Transverse colon (tissue), 4 donors: ENCODE measurements around the gene TAX1BP1. TPM values are rescaled to one million over a fixed set of nuclear protein-coding genes. Genes with fewer than 3 reads are reported as not detected.
A peak's percentile ranks its signal among the peaks of the same experiment; 100 is the strongest.

ENCODE experiments used
- DNase-seq: peaks from one replicate; pipeline ENCODE4 v3.0.0-alpha.2; 2019
- H3K27ac ChIP-seq, 4 donors: fragments of 200-600 bp; sonication (generic); 2 replicates each; pipeline ENCODE4 v1.5.1; 2016 to 2018; ENCODE audit warnings: inconsistent platforms in 4 of 4
- H3K27me3 ChIP-seq: fragments of 200-600 bp; sonication (generic); 2 replicates; pipeline ENCODE4 v1.5.1; 2017; ENCODE audit warnings: inconsistent platforms
- H3K36me3 ChIP-seq, 4 donors: fragments of 200-600 bp; sonication (generic); 2 replicates each; pipeline ENCODE4 v1.5.1; 2017 to 2019; ENCODE audit warnings: inconsistent platforms in 4 of 4
- H3K4me1 ChIP-seq, 4 donors: fragments of 200-600 bp; sonication (generic); 2 replicates each; pipeline ENCODE4 v1.5.1; 2017 to 2020; ENCODE audit warnings: inconsistent platforms in 4 of 4
- H3K4me3 ChIP-seq, 4 donors: fragments of 200-600 bp; sonication (generic); 1 replicate in 1 of 4; 2 replicates in 3 of 4; pipeline versions ENCODE4 v1.5.1 to v1.6.1; 2017 to 2019; ENCODE audit warnings: inconsistent platforms in 4 of 4
- H3K9me3 ChIP-seq, 2 donors: fragments of 200-600 bp; sonication (generic); 2 replicates each; pipeline ENCODE4 v1.5.1; 2017 to 2019; ENCODE audit warnings: inconsistent platforms in 2 of 2
- EP300 ChIP-seq: sonication (generic); formaldehyde crosslinking; IDR thresholded peaks from one replicate; pipeline ENCODE4 v1.6.1; 2017; ENCODE audit warnings: antibody characterized with exemption, low read depth
- POLR2A ChIP-seq: fragments of 450-650 bp; IDR thresholded peaks from one replicate; pipeline ENCODE4 v1.6.1; 2016; ENCODE audit warnings: antibody characterized with exemption, mild to moderate bottlenecking, moderate library complexity
- POLR2AphosphoS5 ChIP-seq, 3 donors: sonication (generic); formaldehyde crosslinking; IDR thresholded peaks; one replicate each; pipeline ENCODE4 v1.6.1; 2016; ENCODE audit warnings: antibody characterized with exemption in 3 of 3
- WGBS, 2 donors: methylation state at CpG; one replicate each; pipeline ENCODE4 v1.1.5; 2018; ENCODE audit warnings: low coverage in 1 of 2; 5-methylcytosine and 5-hydroxymethylcytosine counted together
- in situ Hi-C, 4 donors: fragments of 200-750 bp; cut with MboI; loops; one replicate each; pipeline versions ENCODE4 v1.15.0 to v1.15.1; 2017; ENCODE audit warnings: low sequenced_read_pairs in 3 of 4, low pct_ligation_motif_present in 1 of 4, low pct_unique_long_range_greater_than_20kb in 1 of 4
- intact Hi-C: fragments of 100-400 bp; cut with DNase I; formaldehyde crosslinking; loops from one replicate; pipeline ENCODE4 v1.15.1; 2023; ENCODE audit warnings: low total_unique reads
- total RNA-seq, 4 donors: library from RNA; depleted of rRNA; stranded (reverse); fragments of >200 nt; gene quantifications; one replicate each; pipeline ENCODE4 v1.1.0, GENCODE V29; 2016
- TF ChIP-seq, protein P1 (sequence below), 5 experiments: fragments of 200-600 bp in 3 of 5; fragments of 450-650 bp in 2 of 5; sonication (generic) in 3 of 5; IDR thresholded peaks; 1 replicate in 2 of 5; 2 replicates in 3 of 5; pipeline ENCODE4 v1.5.1; 2016 to 2017; ENCODE audit warnings: antibody characterized with exemption in 5 of 5, inconsistent platforms in 3 of 5, mild to moderate bottlenecking in 2 of 5, moderate library complexity in 1 of 5

TAX1BP1 gene
- total RNA-seq, 4 donors from 2014 or later = 67.9 to 133 (median 123) TPM

DNA sequence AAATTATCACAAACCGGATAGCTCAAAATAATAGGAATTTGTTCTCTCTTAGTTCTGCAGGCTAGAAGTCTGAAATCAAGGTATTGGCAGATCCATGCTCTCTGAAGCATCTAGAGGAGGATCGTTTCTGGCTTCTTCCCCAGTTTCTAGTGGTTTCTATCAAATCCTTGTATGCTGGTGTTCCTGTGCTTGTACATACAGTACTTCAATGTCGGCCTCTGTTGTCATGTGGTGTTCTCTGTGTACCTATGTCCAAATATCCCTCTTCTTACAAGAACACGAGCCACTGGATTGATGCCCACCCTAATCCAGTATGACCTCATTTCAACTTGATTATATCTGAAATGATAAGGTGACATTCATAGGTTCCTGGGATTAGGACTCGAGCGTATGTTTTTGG is 9.8 kb upstream of the TAX1BP1 start:
- 66 to 80% methylated on average over 3 to 6 of the region's 6 CpGs for WGBS, 2 donors
- Histone ChIP-seq H3K4me1 (peaks cover 0 to 12% (median 4%) of the 10 kb centered on the region in 4 donors), H3K36me3 (no peaks in the 10 kb centered on the region), H3K27ac (no peak overlapping the region), H3K4me3 (no peak overlapping the region), H3K9me3 (no peaks in the 10 kb centered on the region), H3K27me3 (no peaks in the 10 kb centered on the region)
- intact Hi-C loops (no loop called here), in situ Hi-C loops (no loop called here)
- no peak for DNase-seq
- TF ChIP-seq POLR2AphosphoS5 (IDR thresholded peaks at IDR 0.05) (no peak), POLR2A (no peak), EP300 (no peak)
- TF ChIP-seq, protein P1, sequence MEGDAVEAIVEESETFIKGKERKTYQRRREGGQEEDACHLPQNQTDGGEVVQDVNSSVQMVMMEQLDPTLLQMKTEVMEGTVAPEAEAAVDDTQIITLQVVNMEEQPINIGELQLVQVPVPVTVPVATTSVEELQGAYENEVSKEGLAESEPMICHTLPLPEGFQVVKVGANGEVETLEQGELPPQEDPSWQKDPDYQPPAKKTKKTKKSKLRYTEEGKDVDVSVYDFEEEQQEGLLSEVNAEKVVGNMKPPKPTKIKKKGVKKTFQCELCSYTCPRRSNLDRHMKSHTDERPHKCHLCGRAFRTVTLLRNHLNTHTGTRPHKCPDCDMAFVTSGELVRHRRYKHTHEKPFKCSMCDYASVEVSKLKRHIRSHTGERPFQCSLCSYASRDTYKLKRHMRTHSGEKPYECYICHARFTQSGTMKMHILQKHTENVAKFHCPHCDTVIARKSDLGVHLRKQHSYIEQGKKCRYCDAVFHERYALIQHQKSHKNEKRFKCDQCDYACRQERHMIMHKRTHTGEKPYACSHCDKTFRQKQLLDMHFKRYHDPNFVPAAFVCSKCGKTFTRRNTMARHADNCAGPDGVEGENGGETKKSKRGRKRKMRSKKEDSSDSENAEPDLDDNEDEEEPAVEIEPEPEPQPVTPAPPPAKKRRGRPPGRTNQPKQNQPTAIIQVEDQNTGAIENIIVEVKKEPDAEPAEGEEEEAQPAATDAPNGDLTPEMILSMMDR (IDR thresholded peaks at IDR 0.05) = no peak

DNA sequence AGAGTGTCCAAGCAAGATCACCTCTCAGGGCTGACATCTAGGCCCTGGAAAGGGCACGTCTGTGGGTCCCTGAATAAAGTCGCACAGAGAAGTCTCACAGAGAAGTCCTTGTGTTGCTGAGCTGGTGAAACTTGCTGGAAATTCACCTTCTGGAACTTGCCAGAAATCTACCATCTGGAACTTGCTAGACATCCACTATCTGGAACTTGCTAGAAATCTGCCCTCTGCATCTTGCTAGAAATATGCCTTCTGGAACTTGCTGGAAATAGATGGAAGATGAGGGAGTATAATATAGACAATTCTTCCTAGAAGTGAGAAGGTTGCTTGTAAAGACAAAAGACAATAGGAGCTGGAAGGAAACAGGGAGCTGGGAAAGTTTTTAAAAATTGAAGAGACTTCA is 5.4 kb upstream of the TAX1BP1 start:
- no peak overlapping the region for H3K4me3 ChIP-seq
- in situ Hi-C loops = no loop called here
- peaks cover 0 to 49% (median 28%) of the 10 kb centered on the region in 4 donors for H3K4me1 ChIP-seq
- H3K9me3 ChIP-seq = no peaks in the 10 kb centered on the region
- intact Hi-C loops = no loop called here
- 80 to 83% methylated on average over 2 of the region's 2 CpGs for WGBS, 2 donors
- peak overlapping the region; percentile 22 to 70 (median 63) for H3K27ac ChIP-seq
- no peak for DNase-seq
- no peaks in the 10 kb centered on the region for H3K27me3 ChIP-seq
- TF ChIP-seq POLR2AphosphoS5 (IDR thresholded peaks at IDR 0.05) (no peak), POLR2A (no peak), EP300 (no peak)
- TF ChIP-seq, protein P1 (IDR thresholded peaks at IDR 0.05) = no peak
- H3K36me3 ChIP-seq = no peaks in the 10 kb centered on the region

DNA sequence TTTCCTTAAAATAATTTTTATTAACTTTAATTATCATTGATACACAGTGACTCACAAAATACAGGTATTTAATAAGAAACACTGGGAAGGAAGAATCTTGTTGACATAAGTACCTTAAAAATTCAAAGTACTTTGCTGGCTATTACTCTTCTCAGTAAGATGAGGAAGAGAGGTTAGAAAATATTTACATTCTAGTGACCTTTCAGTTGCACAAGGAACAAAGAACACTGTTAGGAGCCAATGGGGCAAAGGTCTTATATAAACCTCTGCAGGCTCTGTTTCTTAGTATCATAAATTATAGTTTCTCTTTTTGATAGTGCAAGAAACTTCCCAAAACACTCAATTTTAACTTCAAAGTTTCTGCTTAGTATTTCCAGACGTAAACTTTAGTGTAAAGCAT is 4.8 kb upstream of the TAX1BP1 start:
- in situ Hi-C loops = no loop called here
- Histone ChIP-seq H3K4me1 (peaks cover 0 to 49% (median 28%) of the 10 kb centered on the region in 4 donors), H3K36me3 (no peaks in the 10 kb centered on the region), H3K27ac (peak overlapping the region; percentile 38 to 70 (median 66)), H3K4me3 (no peak overlapping the region), H3K9me3 (no peaks in the 10 kb centered on the region), H3K27me3 (no peaks in the 10 kb centered on the region)
- intact Hi-C loops = no loop called here
- 50 to 53% methylated on average over 1 of the region's 1 CpG for WGBS, 2 donors
- no peak for DNase-seq
- TF ChIP-seq POLR2AphosphoS5 (IDR thresholded peaks at IDR 0.05) (no peak), POLR2A (no peak), EP300 (no peak)
- TF ChIP-seq, protein P1 (IDR thresholded peaks at IDR 0.05) = no peak

DNA sequence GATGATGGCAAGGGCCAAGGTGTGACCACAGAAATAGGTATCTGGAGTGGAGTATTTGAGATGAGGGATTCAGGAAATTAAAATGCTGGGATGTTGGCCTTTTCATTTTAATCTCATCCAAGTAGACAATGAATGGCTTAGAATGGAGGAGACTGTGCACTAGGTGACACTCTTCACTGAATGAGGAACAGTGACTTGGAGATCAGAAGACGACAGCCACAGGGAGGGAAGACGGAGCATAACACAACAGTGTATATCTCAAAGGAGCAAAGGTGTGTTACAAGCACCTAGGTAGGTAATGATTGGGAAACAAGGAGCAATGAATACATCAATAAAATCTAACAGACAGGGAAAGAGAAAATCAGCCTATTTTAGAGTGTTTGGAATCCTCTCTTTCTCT is 4.1 kb upstream of the TAX1BP1 start:
- 62 to 68% methylated on average over 2 of the region's 2 CpGs for WGBS, 2 donors
- Histone ChIP-seq H3K27me3 (no peaks in the 10 kb centered on the region), H3K4me1 (peaks cover 0 to 49% (median 28%) of the 10 kb centered on the region in 4 donors), H3K27ac (peak overlapping the region; percentile 38 to 70 (median 66)), H3K4me3 (no peak overlapping the region), H3K9me3 (no peaks in the 10 kb centered on the region), H3K36me3 (no peaks in the 10 kb centered on the region)
- in situ Hi-C loops = no loop called here
- no peak for DNase-seq
- TF ChIP-seq, protein P1 (IDR thresholded peaks at IDR 0.05) = no peak
- TF ChIP-seq POLR2AphosphoS5 (IDR thresholded peaks at IDR 0.05) (no peak), EP300 (no peak), POLR2A (no peak)
- intact Hi-C loops = no loop called here
